Adrenal gland (tissue), 12 donors: ENCODE results near the gene MED27. TPM values are rescaled to one million over a fixed set of nuclear protein-coding genes. Genes with fewer than 3 reads are reported as not detected.

Experiments
- DNase-seq, 7 donors: peaks; one replicate each; pipeline ENCODE4 v3.0.0-alpha.2; 2019 to 2020
- H3K27ac ChIP-seq, 5 donors: fragments of 200-600 bp; sonication (generic) in 4 of 5; 1 replicate in 3 of 5; 2 replicates in 2 of 5; pipeline versions ENCODE4 v1.5.1 to v1.8.0; 2016 to 2020; ENCODE audit warnings: mild to moderate bottlenecking in 1 of 5
- H3K27me3 ChIP-seq: fragments of 200-600 bp; 2 replicates; pipeline ENCODE4 v1.8.0; 2021
- H3K36me3 ChIP-seq, 2 donors: fragments of 200-600 bp; replicated peaks in 1 of 2; 1 replicate in 1 of 2; 2 replicates in 1 of 2; pipeline versions ENCODE4 v1.5.1 to v1.8.0; 2018 to 2022
- H3K4me1 ChIP-seq, 2 donors: fragments of 200-600 bp; replicated peaks in 1 of 2; 1 replicate in 1 of 2; 2 replicates in 1 of 2; pipeline versions ENCODE4 v1.5.1 to v1.8.0; 2018 to 2021
- H3K4me3 ChIP-seq, 4 donors: fragments of 200-600 bp; sonication (generic) in 3 of 4; one replicate each; pipeline ENCODE4 v1.5.1; 2016 to 2018
- H3K9me3 ChIP-seq, 3 donors: fragments of 200-600 bp; sonication (generic) in 1 of 3; replicated peaks in 1 of 3; 1 replicate in 2 of 3; 2 replicates in 1 of 3; pipeline versions ENCODE4 v1.5.1 to v1.8.0; 2016 to 2021
- CTCF ChIP-seq, 6 experiments: fragments of 450-650 bp in 4 of 6; fragments of 200-600 bp in 2 of 6; sonication (generic) in 1 of 6; IDR thresholded peaks; 1 replicate in 5 of 6; 2 replicates in 1 of 6; pipeline versions ENCODE4 v1.5.1 to v1.8.0; 2016 to 2021; ENCODE audit warnings: antibody characterized with exemption in 6 of 6, mild to moderate bottlenecking in 2 of 6, moderate library complexity in 1 of 6
- POLR2A ChIP-seq, 2 donors: fragments of 450-650 bp; IDR thresholded peaks; one replicate each; pipeline ENCODE4 v1.6.1; 2017; ENCODE audit warnings: antibody characterized with exemption in 2 of 2, mild to moderate bottlenecking in 2 of 2, moderate library complexity in 1 of 2
- WGBS, 4 donors: extraction: QIAGEN DNeasy Blood & Tissue Kit in 2 of 4; methylation state at CpG; one replicate each; pipeline versions ENCODE4 v1.1.5 to v1.1.7; 2013 to 2017; 5-methylcytosine and 5-hydroxymethylcytosine counted together
- intact Hi-C, 2 donors: fragments of 100-400 bp; cut with DNase I; formaldehyde crosslinking; loops; one replicate each; pipeline versions ENCODE4 v1.14.1 to v1.15.0; 2022 to 2023
- polyA plus RNA-seq, 3 donors: library from polyadenylated mRNA; stranded (reverse); fragments of 200-250 nt in 2 of 3; fragments of 350-450 nt in 1 of 3; fragmentation: Illumina TruSeq in 1 of 3; extraction: RNeasy Lipid Tissue Mini Kit (QIAGEN cat#74804) in 1 of 3; gene quantifications; one replicate each; pipeline ENCODE4 v1.2.3, GENCODE V29; 2013 to 2014
- total RNA-seq, 9 donors: library from RNA; depleted of rRNA in 4 of 9; stranded (reverse); fragments of >200 nt in 4 of 9; fragments of 120-200 nt in 1 of 9; fragmentation: NEBNext Ultra II Directional in 1 of 9; extraction: Animal tissue kit (Norgen Biotek cat#: 25700) in 1 of 9; gene quantifications; one replicate each; pipeline versions ENCODE4 v1.1.0 to v1.2.4, GENCODE V29; 2013 to 2023
- donor health status: healthy with polysubstance abuse.
- donor health status: Bipolar disorder and iron deficiency.
- donor health status: DM: yes; HTN: yes; CAD: no.
- donor health status: DM: no; HTN: no; CAD: no.
- donor health status: DM: no; HTN: no; CAD: no.
- donor health status: DM: yes; HTN: yes; CAD: no.

MED27 gene
- total and polyA plus RNA-seq, 12 donors = 12.2 to 37.4 (median 15.9) TPM

- no peaks in the 10 kb centered on the region for H3K4me1 ChIP-seq
- no peak overlapping the region for H3K27ac ChIP-seq
- no peak overlapping the region for H3K4me3 ChIP-seq
- no peak for DNase-seq
- H3K9me3 ChIP-seq = no peaks in the 10 kb centered on the region
- H3K27me3 ChIP-seq = no peaks in the 10 kb centered on the region
- TF ChIP-seq POLR2A (IDR thresholded peaks at IDR 0.05) = no peak
- TF ChIP-seq CTCF (IDR thresholded peaks at IDR 0.05) = no peak
- intact Hi-C loops = no loop called here
- WGBS, 4 donors = 96 to 98% (median 97%) methylated on average over 9 of the region's 9 CpGs
- no peaks in the 10 kb centered on the region for H3K36me3 ChIP-seq
Observed at GRCh38 chr9:131968632-131969031, 111.0 kb downstream of the MED27 start.

- H3K27me3 ChIP-seq = no peaks in the 10 kb centered on the region
- H3K36me3 ChIP-seq = no peaks in the 10 kb centered on the region
- no peak overlapping the region for H3K4me3 ChIP-seq
- no peaks in the 10 kb centered on the region for H3K4me1 ChIP-seq
- no peak overlapping the region for H3K27ac ChIP-seq
- DNase-seq = no peak
- TF ChIP-seq CTCF (IDR thresholded peaks at IDR 0.05) (no peak), POLR2A (IDR thresholded peaks at IDR 0.05) (no peak)
- intact Hi-C loops = no loop called here
- 75 to 93% (median 88%) methylated on average over 7 of the region's 7 CpGs for WGBS, 4 donors
- no peaks in the 10 kb centered on the region for H3K9me3 ChIP-seq
Observed at GRCh38 chr9:131965841-131966240, 113.8 kb downstream of the MED27 start.

- 92 to 100% (median 95%) methylated on average over 4 of the region's 4 CpGs for WGBS, 4 donors
- intact Hi-C loops = no loop called here
- H3K4me3 ChIP-seq = no peak overlapping the region
- H3K36me3 ChIP-seq = no peaks in the 10 kb centered on the region
- DNase-seq = no peak
- H3K27me3 ChIP-seq = no peaks in the 10 kb centered on the region
- H3K4me1 ChIP-seq = no peaks in the 10 kb centered on the region
- no peak for TF ChIP-seq CTCF (IDR thresholded peaks at IDR 0.05)
- no peak for TF ChIP-seq POLR2A (IDR thresholded peaks at IDR 0.05)
- H3K27ac ChIP-seq = no peak overlapping the region
- H3K9me3 ChIP-seq = no peaks in the 10 kb centered on the region
Observed at GRCh38 chr9:131965103-131965502, 114.6 kb downstream of the MED27 start.

GRCh38 chr9:131963072-131964030 is 116.3 kb downstream of the MED27 start:
- no peaks in the 10 kb centered on the region for H3K36me3 ChIP-seq
- DNase-seq = no peak
- no peak overlapping the region for H3K27ac ChIP-seq
- H3K9me3 ChIP-seq = no peaks in the 10 kb centered on the region
- no peak for TF ChIP-seq CTCF (IDR thresholded peaks at IDR 0.05)
- TF ChIP-seq POLR2A (IDR thresholded peaks at IDR 0.05) = no peak
- H3K4me3 ChIP-seq = no peak overlapping the region
- 89 to 93% (median 92%) methylated on average over 12 of the region's 12 CpGs for WGBS, 4 donors
- intact Hi-C loops = no loop called here
- no peaks in the 10 kb centered on the region for H3K27me3 ChIP-seq
- no peaks in the 10 kb centered on the region for H3K4me1 ChIP-seq
